GM21786 (cell line): ENCODE results near the gene SYNC.

Experiments used
- ATAC-seq: cut with Tn5 transposase; IDR thresholded peaks from one replicate; pipeline ENCODE4 v1.9.1; 2021; ENCODE audit not compliant: unreplicated experiment

Gene SYNC

DNA sequence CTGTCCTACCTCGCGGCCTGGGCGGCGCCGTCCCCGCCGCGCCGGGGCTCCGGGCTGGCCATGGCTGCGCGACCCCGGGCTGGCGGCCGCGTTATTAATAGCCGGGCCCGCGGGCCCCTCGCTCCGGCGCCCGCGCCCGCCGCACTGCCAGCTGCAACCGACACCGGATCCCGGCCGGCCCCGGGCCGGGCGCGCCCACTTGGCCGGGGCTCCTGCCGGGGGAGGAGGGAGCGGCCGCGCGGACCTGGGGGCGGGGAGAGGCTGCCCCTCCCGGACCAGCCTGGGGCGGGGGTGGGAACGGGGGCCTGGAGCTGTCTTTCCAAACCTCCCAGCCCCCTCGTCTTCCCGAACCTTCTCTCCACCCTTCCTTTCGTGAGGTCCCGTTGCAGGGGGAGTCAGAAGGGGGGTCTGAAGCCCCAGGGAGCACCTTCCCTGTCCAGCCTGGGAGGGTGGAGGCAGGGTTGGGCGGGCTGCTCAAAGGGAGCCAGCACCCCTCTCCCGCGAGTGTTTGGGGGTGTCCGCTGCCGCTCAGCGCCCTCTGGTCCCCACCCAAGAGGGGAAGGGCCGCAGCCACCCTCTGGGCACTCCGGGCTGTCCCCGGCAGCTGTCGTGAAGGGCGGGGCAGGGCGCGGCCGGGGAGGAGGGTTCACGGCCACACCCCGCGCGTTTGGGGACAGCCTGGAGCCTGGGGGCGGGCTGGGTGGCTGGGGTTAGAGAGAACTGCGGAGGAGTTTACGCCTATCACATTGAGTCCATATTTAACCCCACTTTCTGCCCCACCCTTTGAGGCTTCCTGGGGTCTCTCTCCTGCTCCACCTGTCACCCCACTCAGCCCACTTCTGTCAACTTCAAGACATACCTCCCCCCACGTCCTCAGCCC is at the start of gene SYNC:
Gene SYNC (minus strand): TSS at position 172 of the 880 bp plus-strand sequence. CDS start 110 bp downstream, at position 62.
- ATAC-seq: no peak

GRCh38 chr1:32749771-32750170 is 47.2 kb upstream of the SYNC start:
- no peak for ATAC-seq

- ATAC-seq: no peak
Observed at GRCh38 chr1:32749332-32749731, 46.8 kb upstream of the SYNC start.

GRCh38 chr1:32748926-32749325 is 46.4 kb upstream of the SYNC start:
- ATAC-seq: no peak

DNA sequence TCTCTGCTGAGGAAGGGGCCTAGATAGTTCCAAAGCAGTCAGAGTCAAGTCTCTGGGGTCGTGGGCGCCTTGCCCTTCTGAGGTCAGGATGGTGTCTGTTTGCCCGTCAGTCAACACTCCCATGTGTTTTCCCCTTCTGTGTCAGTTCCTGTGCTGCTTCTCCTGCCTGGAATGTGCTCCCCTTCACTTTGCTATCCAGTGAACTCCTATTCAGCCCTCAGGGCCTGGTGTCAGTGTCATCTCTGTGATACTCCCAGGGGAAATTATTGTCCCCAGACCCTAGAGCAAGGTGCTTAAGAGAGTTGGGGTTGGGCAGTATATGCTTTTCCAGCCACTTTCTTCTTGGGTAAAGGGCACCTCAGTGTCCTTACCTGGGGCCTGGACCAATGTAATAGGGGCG is 45.8 kb upstream of the SYNC start:
- ATAC-seq: no peak

DNA sequence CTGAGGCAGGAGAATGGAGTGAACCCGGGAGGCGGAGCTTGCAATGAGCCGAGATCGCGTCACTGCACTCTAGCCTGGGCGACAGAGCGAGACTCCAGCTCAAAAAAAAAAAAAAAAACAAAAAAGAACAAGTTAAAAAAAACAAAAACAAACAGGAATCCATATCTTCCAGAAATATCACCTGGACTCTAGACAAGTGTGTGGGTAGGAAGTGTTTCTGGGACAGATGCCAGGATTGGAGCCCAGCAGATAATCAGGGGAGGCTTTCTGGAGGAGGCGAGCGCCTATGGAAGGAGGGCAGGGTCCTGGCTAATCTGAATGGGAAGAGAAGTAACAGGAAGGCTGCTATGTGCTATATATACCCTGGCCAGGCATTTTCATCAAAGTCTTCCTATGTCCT is 43.6 kb upstream of the SYNC start:
- ATAC-seq: no peak

- ATAC-seq: no peak
Observed at GRCh38 chr1:32744071-32744425, 41.5 kb upstream of the SYNC start.

DNA sequence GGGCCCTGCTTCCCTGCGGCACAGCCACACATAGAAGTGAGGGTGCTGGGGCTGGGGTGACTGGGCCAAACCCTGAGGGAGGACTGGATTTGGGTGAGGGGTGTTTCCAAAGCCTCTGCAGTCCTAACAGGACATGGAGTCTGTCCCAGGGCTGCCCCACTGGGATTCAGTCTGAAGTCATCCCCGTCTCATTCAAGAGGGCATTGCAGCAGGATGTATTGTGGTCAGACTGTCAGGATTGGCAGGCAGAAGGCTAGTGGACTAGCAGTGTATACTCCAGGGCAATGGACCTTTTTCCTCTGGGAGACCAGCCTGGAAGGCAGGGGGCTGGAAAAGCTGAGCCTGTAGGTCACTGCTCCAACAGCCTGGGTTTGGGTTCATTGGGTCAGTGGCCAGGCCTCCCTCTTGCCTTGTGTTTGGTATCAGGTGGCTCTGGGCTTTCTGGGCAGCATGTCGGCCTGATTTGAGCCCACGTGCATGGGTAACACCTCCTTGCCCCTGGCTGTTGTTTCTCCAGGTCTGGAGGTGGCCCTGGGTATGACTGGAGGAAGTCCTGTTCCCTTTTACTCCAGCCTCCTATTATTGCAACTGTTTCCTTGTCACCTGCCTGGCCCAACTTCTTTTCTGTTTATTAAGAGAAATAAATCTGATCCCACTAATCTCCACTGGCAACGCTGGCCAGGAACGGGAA is 41.0 kb upstream of the SYNC start:
- no peak for ATAC-seq

DNA sequence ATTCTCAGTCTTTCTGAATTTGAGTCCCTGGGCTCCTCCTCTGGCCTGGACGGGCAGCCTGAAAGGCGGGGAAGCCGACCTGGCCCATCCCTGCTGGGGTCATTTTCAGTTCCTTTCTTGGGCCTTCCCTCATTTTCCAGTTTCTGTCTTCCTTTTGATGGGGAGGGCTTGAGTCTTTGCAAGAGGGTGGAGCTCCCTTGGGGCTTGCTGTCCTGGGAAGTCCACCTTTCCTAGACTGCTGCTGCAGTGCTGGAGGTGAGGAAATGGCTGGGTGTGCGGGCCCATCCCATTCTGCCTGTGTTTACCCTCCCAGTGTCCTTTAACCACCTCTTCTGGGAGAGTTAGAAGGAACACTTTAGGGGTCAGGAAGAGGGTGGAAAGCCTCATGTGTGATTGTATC is 40.4 kb upstream of the SYNC start:
- ATAC-seq: no peak

- ATAC-seq: no peak
Observed at GRCh38 chr1:32742199-32742947, 39.8 kb upstream of the SYNC start.

- no peak for ATAC-seq
Observed at GRCh38 chr1:32741413-32742198, 39.0 kb upstream of the SYNC start.

GRCh38 chr1:32741059-32741412 is 38.5 kb upstream of the SYNC start:
- no peak for ATAC-seq

GRCh38 chr1:32736812-32737791 is 34.5 kb upstream of the SYNC start:
- ATAC-seq: no peak

- ATAC-seq: no peak
Observed at GRCh38 chr1:32733582-32734321, 31.2 kb upstream of the SYNC start.

- ATAC-seq: no peak
Observed at GRCh38 chr1:32729254-32730046, 26.9 kb upstream of the SYNC start.

DNA sequence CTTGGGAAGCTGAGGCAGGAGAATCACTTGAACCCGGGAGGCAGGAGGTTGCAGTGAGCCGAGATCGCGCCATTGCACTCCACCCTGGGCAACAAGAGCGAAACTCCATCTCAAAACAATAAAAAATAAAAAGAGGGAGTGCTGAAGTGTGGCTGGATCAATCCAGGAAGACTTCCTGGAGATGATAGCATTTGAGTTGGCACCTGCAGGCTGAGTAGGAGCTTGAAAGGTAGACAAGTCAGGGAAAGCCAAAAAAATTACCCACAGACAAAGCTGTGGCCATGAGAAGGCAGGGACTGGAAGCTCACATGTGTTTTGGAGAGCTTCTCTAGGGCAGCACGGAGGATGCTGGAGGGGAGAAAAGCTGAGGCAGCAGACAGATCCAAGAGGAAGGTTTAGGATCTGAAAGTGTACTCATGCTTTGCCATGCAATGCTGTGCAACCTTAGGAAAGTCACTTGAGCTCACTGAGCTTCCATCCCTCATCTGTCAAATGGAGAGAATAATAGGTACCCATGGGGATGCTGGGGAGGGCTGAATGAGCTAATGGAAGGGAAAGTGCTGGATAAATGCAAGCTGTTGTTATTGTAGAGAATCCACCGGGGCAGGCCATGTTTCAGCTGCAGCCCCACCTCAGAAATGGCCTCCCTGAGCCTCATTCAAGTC is 26.0 kb upstream of the SYNC start:
- no peak for ATAC-seq

- no peak for ATAC-seq
Observed at GRCh38 chr1:32727876-32728275, 25.3 kb upstream of the SYNC start.

DNA sequence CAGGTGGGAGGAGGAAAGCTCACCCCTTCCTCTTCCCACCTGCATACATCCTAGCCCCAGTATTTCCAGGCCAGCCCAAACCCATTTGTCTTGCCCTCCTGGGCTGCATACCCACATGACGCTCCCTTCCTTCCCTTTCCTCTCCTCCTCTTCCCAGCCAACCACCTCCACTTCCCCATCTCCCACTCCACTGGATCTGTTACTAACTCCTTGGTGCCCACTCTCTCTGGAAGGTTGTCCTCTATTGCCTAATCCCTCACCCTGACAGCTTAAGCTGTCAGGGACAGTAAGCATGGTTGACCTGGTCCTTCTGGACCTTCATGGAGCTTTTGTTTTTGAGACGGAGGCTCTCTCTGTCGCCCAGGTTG is 23.0 kb upstream of the SYNC start:
- ATAC-seq: no peak
